WERI-Rb-1 (cell line): ENCODE measurements around the gene B4GALNT3.

Experiments used
- DNase-seq: peaks from one replicate; pipeline ENCODE4 v3.0.0-alpha.2; 2020
- H3K27ac ChIP-seq: fragments of 250-450 bp; sonication (Bioruptor Pico); 2 replicates; pipeline ENCODE4 v1.5.1; 2020; ENCODE audit warnings: mild to moderate bottlenecking, moderate library complexity
- H3K27me3 ChIP-seq: fragments of 250-450 bp; sonication (Bioruptor Pico); 2 replicates; pipeline ENCODE4 v1.5.1; 2021; ENCODE audit warnings: mild to moderate bottlenecking, low read depth, moderate library complexity; ENCODE audit not compliant: insufficient read depth, severe bottlenecking
- H3K36me3 ChIP-seq: fragments of 250-450 bp; sonication (Bioruptor Pico); 2 replicates; pipeline ENCODE4 v1.5.1; 2020; ENCODE audit warnings: mild to moderate bottlenecking, moderate library complexity
- H3K4me3 ChIP-seq: 2 replicates; pipeline ENCODE4 v1.5.1; 2011; ENCODE audit warnings: low read depth, mild to moderate bottlenecking, control low read depth, low read length
- H3K9me3 ChIP-seq: fragments of 250-450 bp; sonication (Bioruptor Pico); 2 replicates; pipeline ENCODE4 v1.5.1; 2021; ENCODE audit warnings: mild to moderate bottlenecking, moderate library complexity; ENCODE audit not compliant: severe bottlenecking
- CTCF ChIP-seq: IDR thresholded peaks from 2 replicates; pipeline ENCODE4 v1.5.1; 2011; ENCODE audit warnings: low read depth, mild to moderate bottlenecking, control low read depth, inconsistent platforms, low read length

Gene B4GALNT3

GRCh38 chr12:611721-612120 lies 152.0 kb downstream of the B4GALNT3 start:
- Histone ChIP-seq H3K27ac (no peak overlapping the region), H3K4me3 (no peak overlapping the region), H3K36me3 (no peaks in the 10 kb centered on the region), H3K9me3 (no peaks in the 10 kb centered on the region), H3K27me3 (no peaks in the 10 kb centered on the region)
- no peak for TF ChIP-seq CTCF
- DNase-seq: no peak

- no peak for TF ChIP-seq CTCF
- H3K4me3 ChIP-seq: no peak overlapping the region
These were observed 152.6 kb downstream of the B4GALNT3 start for GRCh38 chr12:612293-612692.

GRCh38 chr12:612886-613285 lies 153.1 kb downstream of the B4GALNT3 start:
- Histone ChIP-seq H3K27ac (no peak overlapping the region), H3K9me3 (no peaks in the 10 kb centered on the region), H3K4me3 (no peak overlapping the region), H3K36me3 (no peaks in the 10 kb centered on the region), H3K27me3 (no peaks in the 10 kb centered on the region)
- DNase-seq: no peak
- no peak for TF ChIP-seq CTCF

More at GRCh38 chr12:612293-612692, 152.6 kb downstream of the B4GALNT3 start:
- H3K27ac ChIP-seq: no peak overlapping the region
- no peaks in the 10 kb centered on the region for H3K9me3 ChIP-seq
- no peaks in the 10 kb centered on the region for H3K36me3 ChIP-seq
- no peaks in the 10 kb centered on the region for H3K27me3 ChIP-seq
- no peak for DNase-seq
